Mesendoderm (in vitro differentiated cells): ENCODE data around the gene ARID5B.

Source experiments
- DNase-seq: peaks from one replicate; pipeline ENCODE4 v3.0.0; 2013
- H2AK5ac ChIP-seq: 2 replicates; pipeline ENCODE4 v1.6.1; 2013; ENCODE audit warnings: low read length, inconsistent platforms
- H2BK120ac ChIP-seq: 2 replicates; pipeline ENCODE4 v1.6.1; 2013; ENCODE audit warnings: low read depth, mild to moderate bottlenecking, low read length, moderate library complexity, mixed read lengths
- H2BK15ac ChIP-seq: replicated peaks from 2 replicates; pipeline ENCODE4 v1.6.1; 2013; ENCODE audit warnings: low read depth, mild to moderate bottlenecking, moderate library complexity
- H2BK5ac ChIP-seq: 2 replicates; pipeline ENCODE4 v1.6.1; 2013; ENCODE audit warnings: low read length, inconsistent platforms
- H3K18ac ChIP-seq: 2 replicates; pipeline ENCODE4 v1.6.1; 2013; ENCODE audit warnings: mild to moderate bottlenecking, low read length, mixed read lengths
- H3K23ac ChIP-seq: one replicate; pipeline ENCODE4 v1.6.1; 2013; ENCODE audit warnings: low read length
- H3K27ac ChIP-seq: 2 replicates; pipeline ENCODE4 v1.5.1; 2013; ENCODE audit warnings: low read depth, mild to moderate bottlenecking, inconsistent platforms, low read length, moderate library complexity
- H3K27me3 ChIP-seq: 2 replicates; pipeline ENCODE4 v1.6.1; 2013; ENCODE audit warnings: low read length, control low read depth, mild to moderate bottlenecking, inconsistent platforms; ENCODE audit not compliant: insufficient read depth, poor library complexity
- H3K36me3 ChIP-seq: 2 replicates; pipeline ENCODE4 v1.6.1; 2013; ENCODE audit warnings: low read length, inconsistent platforms; ENCODE audit not compliant: control insufficient read depth, insufficient read depth
- H3K4ac ChIP-seq: one replicate; pipeline ENCODE4 v1.6.1; 2013; ENCODE audit warnings: low read depth, mild to moderate bottlenecking, low read length, moderate library complexity
- H3K4me1 ChIP-seq: 2 replicates; pipeline ENCODE4 v1.6.1; 2013; ENCODE audit warnings: low read depth, low read length, inconsistent platforms; ENCODE audit not compliant: control insufficient read depth
- H3K4me2 ChIP-seq: 2 replicates; pipeline ENCODE4 v1.6.1; 2013; ENCODE audit warnings: low read length
- H3K4me3 ChIP-seq: 2 replicates; pipeline ENCODE4 v1.5.1; 2013; ENCODE audit warnings: mild to moderate bottlenecking, low read length
- H3K56ac ChIP-seq: one replicate; pipeline ENCODE4 v1.6.1; 2013; ENCODE audit warnings: low read length
- H3K79me1 ChIP-seq: 2 replicates; pipeline ENCODE4 v1.6.1; 2013; ENCODE audit warnings: low read length, inconsistent platforms
- H3K79me2 ChIP-seq: 2 replicates; pipeline ENCODE4 v1.6.1; 2013; ENCODE audit warnings: mild to moderate bottlenecking, low read length; ENCODE audit not compliant: control insufficient read depth, insufficient read depth
- H3K9ac ChIP-seq: 2 replicates; pipeline ENCODE4 v1.6.1; 2013; ENCODE audit warnings: low read length, inconsistent platforms
- H4K5ac ChIP-seq: one replicate; pipeline ENCODE4 v1.6.1; 2013; ENCODE audit warnings: low read length
- H4K8ac ChIP-seq: one replicate; pipeline ENCODE4 v1.6.1; 2013; ENCODE audit warnings: low read depth, mild to moderate bottlenecking, control low read depth, low read length, moderate library complexity
- WGBS: extraction: QIAGEN DNeasy Blood & Tissue Kit; methylation state at CpG from one replicate; pipeline ENCODE4 v1.1.7; 2013; ENCODE audit warnings: low lambda C conversion rate, missing lambda C conversion rate; ENCODE audit not compliant: insufficient coverage; ENCODE audit errors: extremely low coverage; 5-methylcytosine and 5-hydroxymethylcytosine counted together

The ARID5B gene

GRCh38 chr10:61949687-61950086 lies 48.2 kb downstream of the ARID5B start:
- no peaks in the 10 kb centered on the region for H3K36me3 ChIP-seq
- no peak overlapping the region for H3K9ac ChIP-seq
- no peak overlapping the region for H3K4ac ChIP-seq
- WGBS = no CpG with 5 or more reads among the region's 2 CpGs
- no peak overlapping the region for H3K18ac ChIP-seq
- no peak overlapping the region for H3K23ac ChIP-seq
- H4K8ac ChIP-seq = no peak overlapping the region
- no peak overlapping the region for H2BK5ac ChIP-seq
- no peak overlapping the region for H3K27ac ChIP-seq
- no peak for DNase-seq
- H3K27me3 ChIP-seq = no peaks in the 10 kb centered on the region
- no peak overlapping the region for H2BK120ac ChIP-seq
- no peaks in the 10 kb centered on the region for H3K79me1 ChIP-seq
- H3K4me1 ChIP-seq = peaks cover 4% of the 10 kb centered on the region
- H2AK5ac ChIP-seq = no peak overlapping the region
- H3K79me2 ChIP-seq = no peaks in the 10 kb centered on the region
- no peak overlapping the region for H2BK15ac ChIP-seq
- no peak overlapping the region for H3K4me2 ChIP-seq
- H3K4me3 ChIP-seq = no peak overlapping the region
- H4K5ac ChIP-seq = no peak overlapping the region
- H3K56ac ChIP-seq = no peak overlapping the region

DNA sequence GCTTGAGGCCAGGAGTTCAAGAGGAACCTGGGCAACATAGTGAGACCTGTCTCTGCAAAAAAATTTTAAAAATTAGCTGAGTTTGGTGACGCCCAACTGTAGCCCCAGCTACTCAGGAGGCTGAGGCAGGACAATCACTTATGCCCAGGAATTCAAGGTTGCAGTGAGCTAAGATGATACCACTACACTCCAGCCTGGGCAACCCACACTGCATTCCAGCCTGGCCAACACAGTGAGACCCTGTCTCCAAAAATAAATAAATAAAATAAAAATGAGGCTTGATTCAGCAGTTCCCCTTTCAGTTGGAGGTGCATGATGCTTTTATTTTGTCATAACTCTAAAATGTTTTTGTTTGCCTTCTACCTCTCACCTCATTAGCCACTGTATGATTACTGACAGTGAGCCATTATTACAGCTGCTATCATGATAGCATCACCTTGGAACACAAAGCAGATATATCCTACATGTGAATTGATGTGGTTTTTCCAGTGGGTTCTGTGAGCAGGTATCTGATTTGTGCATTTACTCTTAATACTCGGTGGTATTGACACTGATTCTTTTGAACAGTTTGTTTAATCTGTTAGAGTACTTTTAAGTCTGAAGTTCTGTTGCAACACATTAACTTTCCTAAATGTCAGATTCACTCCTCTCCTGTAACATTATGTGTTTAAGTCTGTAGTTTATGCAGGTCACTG lies 49.1 kb downstream of the ARID5B start:
- no peak overlapping the region for H2BK120ac ChIP-seq
- H3K4ac ChIP-seq = no peak overlapping the region
- no peak overlapping the region for H3K9ac ChIP-seq
- no peak overlapping the region for H3K56ac ChIP-seq
- no peak overlapping the region for H2AK5ac ChIP-seq
- no peaks in the 10 kb centered on the region for H3K27me3 ChIP-seq
- no peak overlapping the region for H2BK5ac ChIP-seq
- no peaks in the 10 kb centered on the region for H3K36me3 ChIP-seq
- no peak overlapping the region for H3K4me2 ChIP-seq
- WGBS = no CpG with 5 or more reads among the region's 2 CpGs
- DNase-seq = no peak
- no peak overlapping the region for H3K4me3 ChIP-seq
- no peaks in the 10 kb centered on the region for H3K79me2 ChIP-seq
- peaks cover 4% of the 10 kb centered on the region for H3K4me1 ChIP-seq
- H4K8ac ChIP-seq = no peak overlapping the region
- no peak overlapping the region for H2BK15ac ChIP-seq
- H3K79me1 ChIP-seq = no peaks in the 10 kb centered on the region
- no peak overlapping the region for H4K5ac ChIP-seq
- H3K27ac ChIP-seq = no peak overlapping the region
- no peak overlapping the region for H3K18ac ChIP-seq
- H3K23ac ChIP-seq = no peak overlapping the region

DNA sequence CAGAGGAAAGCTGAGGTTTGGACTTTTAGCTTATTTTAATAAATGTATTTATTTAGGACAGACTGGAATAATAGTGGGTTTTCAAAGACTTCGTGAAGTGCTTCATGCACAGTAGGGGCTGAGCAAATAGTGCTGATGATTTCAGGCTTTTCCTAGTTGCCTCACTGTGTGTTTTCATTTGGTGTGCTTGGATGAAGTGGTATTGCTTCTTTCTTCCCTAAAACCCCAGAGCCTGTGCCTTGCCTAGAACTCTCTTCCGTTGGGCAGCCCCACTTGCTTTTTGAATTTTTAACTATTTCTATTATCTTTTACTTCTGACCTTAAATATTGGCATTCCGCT lies 49.6 kb downstream of the ARID5B start:
- Histone ChIP-seq H2AK5ac (no peak overlapping the region), H3K79me1 (no peaks in the 10 kb centered on the region), H4K5ac (no peak overlapping the region), H3K56ac (no peak overlapping the region), H3K4ac (no peak overlapping the region), H3K4me2 (no peak overlapping the region), H3K4me3 (no peak overlapping the region), H4K8ac (no peak overlapping the region), H3K27me3 (no peaks in the 10 kb centered on the region), H2BK120ac (no peak overlapping the region), H2BK15ac (no peak overlapping the region), H3K18ac (no peak overlapping the region), H3K27ac (no peak overlapping the region), H3K4me1 (peaks cover 4% of the 10 kb centered on the region), H3K23ac (no peak overlapping the region), H2BK5ac (no peak overlapping the region), H3K9ac (no peak overlapping the region), H3K36me3 (no peaks in the 10 kb centered on the region), H3K79me2 (no peaks in the 10 kb centered on the region)
- no CpG with 5 or more reads among the region's 3 CpGs for WGBS
- DNase-seq = no peak

DNA sequence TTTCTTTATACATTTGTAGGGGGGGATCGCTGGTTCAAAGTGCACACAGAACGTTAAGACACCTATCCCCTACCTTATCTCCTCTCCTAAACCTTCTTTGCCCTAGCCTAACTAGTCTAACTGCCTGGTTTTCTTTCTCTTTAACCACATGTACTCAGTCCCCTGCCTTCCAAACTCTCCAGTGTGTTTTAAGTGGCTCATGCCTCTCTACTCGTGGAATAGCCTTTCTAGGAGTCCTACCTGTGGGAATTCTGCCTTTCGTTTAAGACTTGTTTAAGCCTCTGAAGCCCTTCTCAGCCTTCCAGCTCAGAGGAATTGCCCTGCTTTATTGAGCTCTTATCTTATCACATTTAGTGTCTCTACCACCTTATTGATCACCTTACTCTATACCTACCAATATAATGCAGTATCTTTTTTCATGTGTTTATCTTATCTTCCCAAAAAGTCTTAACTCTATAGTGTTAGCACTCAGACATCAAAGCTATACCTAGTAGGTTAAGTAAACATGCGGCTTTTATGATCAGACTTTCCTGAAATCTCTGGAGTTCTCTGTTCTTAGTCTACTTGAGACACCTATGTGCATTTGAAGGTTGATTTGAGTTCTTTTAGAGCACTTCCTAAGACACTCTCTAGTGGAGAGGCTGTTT lies 50.7 kb downstream of the ARID5B start:
- no peaks in the 10 kb centered on the region for H3K36me3 ChIP-seq
- no peak overlapping the region for H3K4me2 ChIP-seq
- no peak overlapping the region for H3K18ac ChIP-seq
- H3K27ac ChIP-seq = no peak overlapping the region
- no peaks in the 10 kb centered on the region for H3K27me3 ChIP-seq
- H3K4me1 ChIP-seq = peaks cover 4% of the 10 kb centered on the region
- no CpG with 5 or more reads among the region's 5 CpGs for WGBS
- H3K9ac ChIP-seq = no peak overlapping the region
- H2AK5ac ChIP-seq = no peak overlapping the region
- H2BK120ac ChIP-seq = no peak overlapping the region
- H3K79me2 ChIP-seq = no peaks in the 10 kb centered on the region
- H3K23ac ChIP-seq = peak overlapping the region; percentile 53
- no peak overlapping the region for H2BK5ac ChIP-seq
- H3K4me3 ChIP-seq = no peak overlapping the region
- DNase-seq = peak; percentile 38
- H3K4ac ChIP-seq = no peak overlapping the region
- H4K5ac ChIP-seq = no peak overlapping the region
- H3K56ac ChIP-seq = no peak overlapping the region
- H2BK15ac ChIP-seq = no peak overlapping the region
- no peak overlapping the region for H4K8ac ChIP-seq
- H3K79me1 ChIP-seq = no peaks in the 10 kb centered on the region

DNA sequence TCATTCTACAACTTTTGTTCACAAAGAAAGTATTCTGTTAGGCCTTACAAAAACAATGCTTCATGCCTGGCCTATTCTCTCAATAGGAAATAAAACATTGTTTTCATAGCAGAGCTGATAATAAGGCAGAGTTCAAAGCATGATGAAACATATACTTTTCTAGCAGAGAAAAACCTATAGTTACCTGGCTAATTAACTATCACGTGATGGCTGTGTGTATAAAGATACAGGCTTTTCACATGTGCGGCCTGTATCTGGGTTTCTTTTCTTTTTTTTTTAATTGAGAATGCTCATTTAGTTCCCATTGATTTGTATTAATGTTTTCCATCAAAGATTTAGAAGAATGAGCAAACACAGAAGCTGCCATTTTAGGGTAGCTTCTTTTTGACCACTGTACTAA lies 51.7 kb downstream of the ARID5B start:
- no peaks in the 10 kb centered on the region for H3K36me3 ChIP-seq
- no peak overlapping the region for H3K9ac ChIP-seq
- DNase-seq = no peak
- no peak overlapping the region for H2BK120ac ChIP-seq
- H3K4me1 ChIP-seq = peaks cover 4% of the 10 kb centered on the region
- H3K18ac ChIP-seq = no peak overlapping the region
- H4K5ac ChIP-seq = no peak overlapping the region
- no peak overlapping the region for H3K27ac ChIP-seq
- H3K4me3 ChIP-seq = no peak overlapping the region
- no CpG with 5 or more reads among the region's 2 CpGs for WGBS
- H3K27me3 ChIP-seq = no peaks in the 10 kb centered on the region
- H3K79me1 ChIP-seq = no peaks in the 10 kb centered on the region
- no peak overlapping the region for H3K4me2 ChIP-seq
- no peak overlapping the region for H2AK5ac ChIP-seq
- H2BK5ac ChIP-seq = no peak overlapping the region
- no peak overlapping the region for H3K23ac ChIP-seq
- no peak overlapping the region for H2BK15ac ChIP-seq
- H3K56ac ChIP-seq = no peak overlapping the region
- H3K79me2 ChIP-seq = no peaks in the 10 kb centered on the region
- no peak overlapping the region for H4K8ac ChIP-seq
- no peak overlapping the region for H3K4ac ChIP-seq

DNA sequence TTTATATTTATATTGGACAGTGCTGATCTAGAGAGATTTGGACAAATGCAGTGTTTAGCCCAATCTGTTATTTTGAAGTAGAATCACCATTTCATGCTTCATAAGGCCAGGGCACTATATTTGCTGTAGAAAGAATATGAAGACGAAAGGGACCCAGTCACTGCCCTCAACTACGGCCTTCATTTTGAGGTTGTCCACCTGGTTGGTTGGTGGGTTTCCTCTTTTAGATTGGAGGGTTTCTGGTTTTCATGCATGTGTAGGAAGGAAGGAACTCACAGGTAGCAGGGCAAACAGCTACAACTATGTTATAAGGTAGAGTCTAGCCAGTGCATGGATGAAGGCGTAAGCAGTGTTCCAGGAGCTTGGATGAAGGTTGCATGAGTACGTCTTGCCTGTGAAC lies 56.3 kb downstream of the ARID5B start:
- WGBS = no CpG with 5 or more reads among the region's 4 CpGs
- H3K23ac ChIP-seq = no peak overlapping the region
- H4K5ac ChIP-seq = no peak overlapping the region

More for the DNA sequence above, 56.3 kb downstream of the ARID5B start:
- Histone ChIP-seq H3K79me2 (no peaks in the 10 kb centered on the region), H3K4me1 (no peaks in the 10 kb centered on the region), H3K4me3 (no peak overlapping the region), H3K9ac (no peak overlapping the region), H4K8ac (no peak overlapping the region), H3K4ac (no peak overlapping the region), H3K4me2 (no peak overlapping the region), H2BK15ac (no peak overlapping the region), H2BK5ac (no peak overlapping the region), H2AK5ac (no peak overlapping the region), H3K27ac (no peak overlapping the region), H3K27me3 (no peaks in the 10 kb centered on the region), H3K36me3 (no peaks in the 10 kb centered on the region), H2BK120ac (no peak overlapping the region), H3K56ac (no peak overlapping the region), H3K79me1 (no peaks in the 10 kb centered on the region), H3K18ac (no peak overlapping the region)
- no peak for DNase-seq
